Measurements from ENCODE around the gene MTERF2.

MTERF2 gene

GRCh38 chr12:106955377-106956047 is 31.4 kb downstream of the MTERF2 start, which contains the start of gene TMEM263:
TSS of gene TMEM263 (plus strand) at chr12:106955907. CDS start at chr12:106967117, 11,210 bp downstream.
- H3K4me3 ChIP-seq (replicated peaks; ENCODE audit: insufficient read depth, low read length): peak within 1 kb of the TSS; percentile 46
- no peak within 1 kb of the TSS for H3K27ac ChIP-seq (replicated peaks)
- H3K27me3 ChIP-seq (ENCODE audit: insufficient read depth, poor library complexity, severe bottlenecking): peaks cover 41% of the 10 kb centered on the region
- peak in 1 of 2 experiments; percentile 12 for DNase-seq (ENCODE audit: low read depth in 1 of 2, low spot score in 1 of 2)
- TF ChIP-seq CTCF (IDR thresholded peaks at IDR 0.05; ENCODE audit: insufficient read depth, low read length): no peak
- TF ChIP-seq GABPA (IDR thresholded peaks at IDR 0.05; ENCODE audit: low read depth): no peak
- TF ChIP-seq SPI1 (IDR thresholded peaks at IDR 0.05; ENCODE audit: borderline replicate concordance, low read depth): no peak
- no peak for TF ChIP-seq REST (IDR thresholded peaks at IDR 0.05; ENCODE audit: insufficient replicate concordance, low read depth)
- TF ChIP-seq POLR2AphosphoS5 (IDR thresholded peaks at IDR 0.05; ENCODE audit: low read depth): no peak

DNA sequence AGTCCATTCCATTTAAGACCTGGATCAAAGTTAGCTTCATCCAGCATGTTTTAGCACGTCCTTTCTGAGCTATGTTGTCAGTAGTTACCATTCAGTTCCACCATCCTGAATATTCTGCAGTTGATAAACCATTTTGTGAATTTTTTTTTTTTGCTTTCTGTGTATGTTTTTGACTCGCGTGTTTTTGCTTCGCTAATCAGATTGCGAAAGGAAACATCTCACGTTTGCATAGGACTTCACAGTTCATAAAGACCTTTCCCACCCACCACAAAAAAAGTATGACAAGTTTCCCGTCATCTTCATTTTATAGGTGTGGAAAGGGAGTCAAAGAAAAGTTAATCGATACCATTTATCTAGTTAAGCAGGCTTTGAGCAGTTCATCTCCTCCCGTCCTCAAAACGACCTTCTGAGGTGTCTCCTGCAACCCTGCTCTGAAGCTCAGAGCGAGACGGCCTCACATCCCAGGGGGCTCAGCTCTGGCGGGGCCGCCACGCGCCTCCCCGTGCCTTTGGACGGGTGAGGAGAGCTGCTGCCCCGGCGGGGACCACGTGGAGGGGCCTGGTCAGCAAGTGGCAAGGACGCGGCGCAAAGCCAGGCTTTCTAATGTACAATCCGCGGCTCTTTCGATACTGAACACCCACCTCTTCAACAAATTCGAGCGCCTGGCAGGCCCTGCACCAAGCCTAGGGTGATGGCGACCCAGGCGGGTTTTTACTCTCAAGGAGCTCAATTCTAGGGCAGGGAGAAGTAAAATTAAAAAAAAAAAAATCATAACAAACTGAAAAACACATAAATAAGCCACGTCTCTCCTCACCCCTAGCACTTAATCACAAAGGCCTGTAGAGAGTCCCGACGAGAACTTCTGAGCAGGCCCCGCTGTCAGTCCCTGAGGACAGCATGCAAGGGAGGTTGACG is 32.2 kb downstream of the MTERF2 start:
- H3K27ac ChIP-seq (replicated peaks): no peak overlapping the region
- no peak for DNase-seq (ENCODE audit: low read depth in 1 of 2, low spot score in 1 of 2)
- H3K27me3 ChIP-seq (ENCODE audit: insufficient read depth, poor library complexity, severe bottlenecking): peaks cover 42% of the 10 kb centered on the region
- TF ChIP-seq REST (IDR thresholded peaks at IDR 0.05; ENCODE audit: insufficient replicate concordance, low read depth) (no peak), SPI1 (IDR thresholded peaks at IDR 0.05; ENCODE audit: borderline replicate concordance, low read depth) (no peak), CTCF (IDR thresholded peaks at IDR 0.05; ENCODE audit: insufficient read depth, low read length) (no peak), POLR2AphosphoS5 (IDR thresholded peaks at IDR 0.05; ENCODE audit: low read depth) (no peak), GABPA (IDR thresholded peaks at IDR 0.05; ENCODE audit: low read depth) (no peak)
- peak overlapping the region; percentile 46 for H3K4me3 ChIP-seq (replicated peaks; ENCODE audit: insufficient read depth, low read length)

- Histone ChIP-seq H3K27ac (replicated peaks) (no peak overlapping the region), H3K27me3 (ENCODE audit: insufficient read depth, poor library complexity, severe bottlenecking) (peaks cover 35% of the 10 kb centered on the region), H3K4me3 (replicated peaks; ENCODE audit: insufficient read depth, low read length) (no peak overlapping the region)
- TF ChIP-seq POLR2AphosphoS5 (IDR thresholded peaks at IDR 0.05; ENCODE audit: low read depth) (no peak), REST (IDR thresholded peaks at IDR 0.05; ENCODE audit: insufficient replicate concordance, low read depth) (no peak), CTCF (IDR thresholded peaks at IDR 0.05; ENCODE audit: insufficient read depth, low read length) (no peak), GABPA (IDR thresholded peaks at IDR 0.05; ENCODE audit: low read depth) (no peak), SPI1 (IDR thresholded peaks at IDR 0.05; ENCODE audit: borderline replicate concordance, low read depth) (no peak)
- DNase-seq (ENCODE audit: low read depth in 1 of 2, low spot score in 1 of 2): no peak
Measured at GRCh38 chr12:106953352-106954250, 33.3 kb downstream of the MTERF2 start.
